IMR-90 (cell line): ENCODE data around the gene PRKCE.

ENCODE experiments used
- CEBPB ChIP-seq: IDR thresholded peaks from 2 replicates; pipeline ENCODE4 v1.6.1; 2012; ENCODE audit warnings: low read depth, low read length, improper control_type of control experiment
- CHD1 ChIP-seq: IDR thresholded peaks from 2 replicates; pipeline ENCODE4 v1.6.1; 2012; ENCODE audit warnings: low read depth, low read length, improper control_type of control experiment
- MAFK ChIP-seq: IDR thresholded peaks from 2 replicates; pipeline ENCODE4 v1.6.1; 2012; ENCODE audit warnings: low read depth, low read length, improper control_type of control experiment
- MXI1 ChIP-seq: IDR thresholded peaks from 2 replicates; pipeline ENCODE4 v1.6.1; 2012; ENCODE audit warnings: low read depth, mild to moderate bottlenecking, low read length, moderate library complexity, borderline replicate concordance
- POLR2A ChIP-seq: IDR thresholded peaks from 2 replicates; pipeline ENCODE4 v1.6.1; 2012; ENCODE audit warnings: mild to moderate bottlenecking, low read depth, low read length
- TF ChIP-seq, protein P1 (sequence below): conservative IDR thresholded peaks from 2 replicates; pipeline ENCODE4 v1.5.1; 2012; ENCODE audit warnings: mild to moderate bottlenecking, low read depth, low read length, improper control_type of control experiment
- TF ChIP-seq, protein P2 (sequence below): fragments of 150-350 bp; IDR thresholded peaks from 2 replicates; pipeline ENCODE4 v1.6.1; 2017; ENCODE audit warnings: mild to moderate bottlenecking, antibody characterized with exemption, low read length, low read depth

DNA sequence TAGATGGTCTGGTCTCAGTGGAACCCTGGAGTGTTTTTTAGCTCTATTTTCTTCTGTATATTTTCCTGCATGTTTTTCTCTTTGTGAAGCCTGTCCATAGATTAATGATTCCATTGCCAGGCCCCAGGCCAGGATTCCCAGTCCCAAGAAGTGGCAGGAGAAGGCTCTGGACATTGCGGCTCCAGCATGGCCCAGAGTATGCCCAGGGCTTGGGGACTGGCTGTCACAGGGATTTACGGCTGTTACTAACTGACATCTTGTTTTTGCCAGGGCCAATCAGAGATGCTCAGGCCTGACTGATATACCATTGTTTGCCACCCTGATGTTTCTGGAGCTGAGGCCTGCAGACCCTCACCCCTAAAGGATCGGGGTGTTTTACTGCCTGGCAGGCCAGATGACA, 59.0 kb downstream of the PRKCE start:
- TF ChIP-seq POLR2A (no peak), CEBPB (no peak), CHD1 (no peak), MAFK (no peak), MXI1 (no peak)
- TF ChIP-seq, protein P1, sequence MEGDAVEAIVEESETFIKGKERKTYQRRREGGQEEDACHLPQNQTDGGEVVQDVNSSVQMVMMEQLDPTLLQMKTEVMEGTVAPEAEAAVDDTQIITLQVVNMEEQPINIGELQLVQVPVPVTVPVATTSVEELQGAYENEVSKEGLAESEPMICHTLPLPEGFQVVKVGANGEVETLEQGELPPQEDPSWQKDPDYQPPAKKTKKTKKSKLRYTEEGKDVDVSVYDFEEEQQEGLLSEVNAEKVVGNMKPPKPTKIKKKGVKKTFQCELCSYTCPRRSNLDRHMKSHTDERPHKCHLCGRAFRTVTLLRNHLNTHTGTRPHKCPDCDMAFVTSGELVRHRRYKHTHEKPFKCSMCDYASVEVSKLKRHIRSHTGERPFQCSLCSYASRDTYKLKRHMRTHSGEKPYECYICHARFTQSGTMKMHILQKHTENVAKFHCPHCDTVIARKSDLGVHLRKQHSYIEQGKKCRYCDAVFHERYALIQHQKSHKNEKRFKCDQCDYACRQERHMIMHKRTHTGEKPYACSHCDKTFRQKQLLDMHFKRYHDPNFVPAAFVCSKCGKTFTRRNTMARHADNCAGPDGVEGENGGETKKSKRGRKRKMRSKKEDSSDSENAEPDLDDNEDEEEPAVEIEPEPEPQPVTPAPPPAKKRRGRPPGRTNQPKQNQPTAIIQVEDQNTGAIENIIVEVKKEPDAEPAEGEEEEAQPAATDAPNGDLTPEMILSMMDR: no peak
- TF ChIP-seq, protein P2, sequence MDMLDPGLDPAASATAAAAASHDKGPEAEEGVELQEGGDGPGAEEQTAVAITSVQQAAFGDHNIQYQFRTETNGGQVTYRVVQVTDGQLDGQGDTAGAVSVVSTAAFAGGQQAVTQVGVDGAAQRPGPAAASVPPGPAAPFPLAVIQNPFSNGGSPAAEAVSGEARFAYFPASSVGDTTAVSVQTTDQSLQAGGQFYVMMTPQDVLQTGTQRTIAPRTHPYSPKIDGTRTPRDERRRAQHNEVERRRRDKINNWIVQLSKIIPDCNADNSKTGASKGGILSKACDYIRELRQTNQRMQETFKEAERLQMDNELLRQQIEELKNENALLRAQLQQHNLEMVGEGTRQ: no peak
